Measurements from ENCODE around the gene ZNF446.

- TF ChIP-seq, protein P1, sequence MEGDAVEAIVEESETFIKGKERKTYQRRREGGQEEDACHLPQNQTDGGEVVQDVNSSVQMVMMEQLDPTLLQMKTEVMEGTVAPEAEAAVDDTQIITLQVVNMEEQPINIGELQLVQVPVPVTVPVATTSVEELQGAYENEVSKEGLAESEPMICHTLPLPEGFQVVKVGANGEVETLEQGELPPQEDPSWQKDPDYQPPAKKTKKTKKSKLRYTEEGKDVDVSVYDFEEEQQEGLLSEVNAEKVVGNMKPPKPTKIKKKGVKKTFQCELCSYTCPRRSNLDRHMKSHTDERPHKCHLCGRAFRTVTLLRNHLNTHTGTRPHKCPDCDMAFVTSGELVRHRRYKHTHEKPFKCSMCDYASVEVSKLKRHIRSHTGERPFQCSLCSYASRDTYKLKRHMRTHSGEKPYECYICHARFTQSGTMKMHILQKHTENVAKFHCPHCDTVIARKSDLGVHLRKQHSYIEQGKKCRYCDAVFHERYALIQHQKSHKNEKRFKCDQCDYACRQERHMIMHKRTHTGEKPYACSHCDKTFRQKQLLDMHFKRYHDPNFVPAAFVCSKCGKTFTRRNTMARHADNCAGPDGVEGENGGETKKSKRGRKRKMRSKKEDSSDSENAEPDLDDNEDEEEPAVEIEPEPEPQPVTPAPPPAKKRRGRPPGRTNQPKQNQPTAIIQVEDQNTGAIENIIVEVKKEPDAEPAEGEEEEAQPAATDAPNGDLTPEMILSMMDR (conservative IDR thresholded peaks at IDR 0.05; ENCODE audit: low read depth, low read length) = no peak
- TF ChIP-seq EZH2phosphoT487 (IDR thresholded peaks at IDR 0.05; ENCODE audit: borderline replicate concordance, low read length) = no peak
Measured at GRCh38 chr19:58473775-58474174, 2.4 kb upstream of the ZNF446 start.
